H1 (cell line): Measurements from ENCODE around the gene WDR53. TPM values are rescaled to one million over a fixed set of nuclear protein-coding genes. Genes with fewer than 3 reads are reported as not detected.

Experiments used
- CTCF ChIA-PET: fragments of 300-600 bp; sonication (Branson Sonifier 250); formaldehyde crosslinking; loops from one replicate; lab custom pipeline; 2021; ENCODE audit not compliant: partially characterized antibody; lab: Charles Lee
- POLR2A ChIA-PET: fragments of 300-600 bp; sonication (Branson Sonifier 250); formaldehyde crosslinking; loops from one replicate; lab custom pipeline; 2021; ENCODE audit warnings: inconsistent platforms; ENCODE audit not compliant: partially characterized antibody; lab: Charles Lee
- DNase-seq, 2 experiments: peaks; one replicate each; pipeline versions ENCODE4 v3.0.0 to v3.0.0-alpha.2; 2010 to 2022; ENCODE audit warnings: low spot score in 2 of 2, low read depth in 1 of 2, mixed read lengths in 1 of 2
- FAIRE-seq: peaks from 2 replicates; lab custom pipeline; 2011; peaks lifted over from hg19 to GRCh38; lab: Jason Lieb, UNC
- H2AFZ ChIP-seq: 2 replicates; pipeline ENCODE4 v1.8.1; 2012; ENCODE audit warnings: low read length, inconsistent platforms
- H2AK5ac ChIP-seq: 2 replicates; pipeline ENCODE4 v1.6.1; 2013; ENCODE audit warnings: low read depth, low read length
- H2BK120ac ChIP-seq: replicated peaks from 2 replicates; pipeline ENCODE3; 2013; ENCODE audit warnings: low read depth, low read length, inconsistent platforms
- H2BK12ac ChIP-seq: 2 replicates; pipeline ENCODE4 v1.6.1; 2013; ENCODE audit warnings: low read depth, low read length
- H2BK15ac ChIP-seq: 2 replicates; pipeline ENCODE4 v1.6.1; 2013; ENCODE audit warnings: low read length
- H2BK20ac ChIP-seq: 2 replicates; pipeline ENCODE4 v1.6.1; 2013; ENCODE audit warnings: low read length
- H2BK5ac ChIP-seq: 2 replicates; pipeline ENCODE4 v1.6.1; 2013; ENCODE audit warnings: low read depth, low read length
- H3K14ac ChIP-seq: 2 replicates; pipeline ENCODE4 v1.6.1; 2013; ENCODE audit warnings: inconsistent platforms; ENCODE audit not compliant: insufficient read length
- H3K18ac ChIP-seq: 2 replicates; pipeline ENCODE4 v1.6.1; 2013; ENCODE audit warnings: low read length; ENCODE audit errors: extremely low read depth
- H3K23ac ChIP-seq: 2 replicates; pipeline ENCODE4 v1.6.1; 2013; ENCODE audit warnings: inconsistent platforms; ENCODE audit not compliant: insufficient read length
- H3K23me2 ChIP-seq: 2 replicates; pipeline ENCODE4 v1.6.1; 2013; ENCODE audit warnings: low read depth, low read length
- H3K27ac ChIP-seq: 2 replicates; pipeline ENCODE4 v1.6.1; 2011; ENCODE audit warnings: low read depth, low read length, inconsistent platforms
- H3K27me3 ChIP-seq, 4 experiments: replicated peaks in 1 of 4; 1 replicate in 1 of 4; 2 replicates in 3 of 4; pipeline versions ENCODE4 v1.6.1 to v1.8.1; 2011 to 2013; ENCODE audit warnings: low read length in 3 of 4, mild to moderate bottlenecking in 3 of 4, inconsistent platforms in 2 of 4, mixed read lengths in 2 of 4, moderate library complexity in 1 of 4; ENCODE audit not compliant: control insufficient read depth in 3 of 4, insufficient read depth in 3 of 4; ENCODE audit errors: extremely low read depth in 1 of 4
- H3K36me3 ChIP-seq, 4 experiments: 2 replicates each; pipeline versions ENCODE4 v1.6.1 to v1.8.1; 2011 to 2013; ENCODE audit warnings: mild to moderate bottlenecking in 4 of 4, low read length in 3 of 4, moderate library complexity in 2 of 4, control low read depth in 1 of 4, inconsistent platforms in 1 of 4; ENCODE audit not compliant: insufficient read depth in 4 of 4, control insufficient read depth in 2 of 4
- H3K4ac ChIP-seq: replicated peaks from 2 replicates; pipeline ENCODE3; 2013; ENCODE audit warnings: low read length, low read depth, mixed read lengths, inconsistent platforms; ENCODE audit not compliant: insufficient read length
- H3K4me1 ChIP-seq, 4 experiments: replicated peaks in 1 of 4; 1 replicate in 1 of 4; 2 replicates in 3 of 4; pipeline versions ENCODE4 v1.6.1 to v1.8.1; 2011 to 2013; ENCODE audit warnings: low read length in 3 of 4, inconsistent platforms in 2 of 4, mixed read lengths in 1 of 4; ENCODE audit not compliant: insufficient read depth in 4 of 4, control insufficient read depth in 3 of 4
- H3K4me2 ChIP-seq, 2 experiments: 2 replicates each; pipeline versions ENCODE4 v1.6.1 to v1.8.1; 2011 to 2013; ENCODE audit warnings: low read depth in 2 of 2, low read length in 2 of 2, control low read depth in 1 of 2, inconsistent platforms in 1 of 2, mild to moderate bottlenecking in 1 of 2; ENCODE audit not compliant: insufficient read depth in 1 of 2
- H3K4me3 ChIP-seq, 4 experiments: fragments of 200-600, 300-600 bp in 1 of 4; sonication (generic), shearing (Covaris generic), sonication (Bioruptor Twin) in 1 of 4; 2 replicates each; pipeline versions ENCODE4 v1.5.1 to v1.8.1; 2011 to 2016; ENCODE audit warnings: low read length in 4 of 4, low read depth in 3 of 4, control low read depth in 2 of 4, inconsistent platforms in 2 of 4, mild to moderate bottlenecking in 2 of 4, mixed read lengths in 1 of 4, moderate library complexity in 1 of 4; ENCODE audit not compliant: insufficient read depth in 2 of 4; ENCODE audit errors: extremely low read depth in 1 of 4
- H3K56ac ChIP-seq: replicated peaks from 2 replicates; pipeline ENCODE3; 2013; ENCODE audit warnings: low read depth, mild to moderate bottlenecking, mixed read lengths, low read length, inconsistent platforms; ENCODE audit not compliant: insufficient read length
- H3K79me1 ChIP-seq: 2 replicates; pipeline ENCODE4 v1.6.1; 2013; ENCODE audit warnings: low read depth, low read length, control low read depth
- H3K79me2 ChIP-seq, 2 experiments: 2 replicates each; pipeline versions ENCODE4 v1.6.1 to v1.8.1; 2012 to 2013; ENCODE audit warnings: low read length in 2 of 2, mild to moderate bottlenecking in 2 of 2, inconsistent platforms in 1 of 2; ENCODE audit not compliant: insufficient read depth in 2 of 2, control insufficient read depth in 1 of 2
- H3K9ac ChIP-seq, 4 experiments: replicated peaks in 1 of 4; 1 replicate in 1 of 4; 2 replicates in 3 of 4; pipeline versions ENCODE4 v1.6.1 to v1.8.1; 2011 to 2013; ENCODE audit warnings: low read depth in 3 of 4, low read length in 3 of 4, control low read depth in 2 of 4, mild to moderate bottlenecking in 2 of 4, moderate library complexity in 2 of 4, inconsistent platforms in 1 of 4; ENCODE audit errors: extremely low read depth in 1 of 4
- H3K9me3 ChIP-seq, 2 experiments: 2 replicates each; pipeline versions ENCODE4 v1.6.1 to v1.8.1; 2012 to 2013; ENCODE audit warnings: mild to moderate bottlenecking in 2 of 2, moderate library complexity in 2 of 2, control low read depth in 1 of 2, inconsistent platforms in 1 of 2, low read depth in 1 of 2, low read length in 1 of 2, mixed read lengths in 1 of 2; ENCODE audit not compliant: insufficient read depth in 2 of 2
- H4K20me1 ChIP-seq, 2 experiments: replicated peaks in 1 of 2; 2 replicates each; pipeline versions ENCODE3 to v1.8.1; 2011 to 2013; ENCODE audit warnings: inconsistent platforms in 2 of 2, low read length in 2 of 2, mild to moderate bottlenecking in 1 of 2; ENCODE audit not compliant: insufficient read depth in 2 of 2, control insufficient read depth in 1 of 2
- H4K5ac ChIP-seq: 2 replicates; pipeline ENCODE4 v1.6.1; 2013; ENCODE audit warnings: low read length, low read depth, mixed read lengths, inconsistent platforms; ENCODE audit not compliant: insufficient read length
- H4K8ac ChIP-seq: 2 replicates; pipeline ENCODE4 v1.8.0; 2013; ENCODE audit warnings: mild to moderate bottlenecking, moderate library complexity, low read length, inconsistent platforms; ENCODE audit not compliant: insufficient read depth; ENCODE audit errors: extremely low read depth
- H4K91ac ChIP-seq: replicated peaks from 2 replicates; pipeline ENCODE3; 2013; ENCODE audit warnings: low read length, mixed read lengths, inconsistent platforms; ENCODE audit not compliant: insufficient read length
- BCL11A ChIP-seq, 2 experiments: IDR thresholded peaks; one replicate each; pipeline ENCODE4 v1.6.1; 2011; ENCODE audit warnings: low read depth in 2 of 2, low read length in 2 of 2, mild to moderate bottlenecking in 2 of 2
- KDM4A ChIP-seq: IDR thresholded peaks from one replicate; pipeline ENCODE4 v1.7.1; 2012; ENCODE audit warnings: low read depth, mild to moderate bottlenecking, moderate library complexity, low read length, inconsistent platforms; ENCODE audit not compliant: severe bottlenecking
- MAFK ChIP-seq: IDR thresholded peaks from 2 replicates; pipeline ENCODE4 v1.6.1; 2012; ENCODE audit warnings: low read depth, mild to moderate bottlenecking, improper control_type of control experiment, low read length
- NRF1 ChIP-seq: IDR thresholded peaks from 2 replicates; pipeline ENCODE4 v1.6.1; 2011; ENCODE audit warnings: mild to moderate bottlenecking, low read depth, low read length, improper control_type of control experiment
- POLR2AphosphoS5 ChIP-seq: IDR thresholded peaks from 2 replicates; pipeline ENCODE4 v1.6.1; 2011; ENCODE audit warnings: low read depth, low read length
- RAD21 ChIP-seq, 2 experiments: IDR thresholded peaks in 1 of 2; conservative IDR thresholded peaks in 1 of 2; 2 replicates each; pipeline ENCODE4 v1.6.1; 2011; ENCODE audit warnings: low read depth in 2 of 2, low read length in 2 of 2, improper control_type of control experiment in 1 of 2, inconsistent platforms in 1 of 2, mild to moderate bottlenecking in 1 of 2, moderate library complexity in 1 of 2
- WGBS, 2 experiments: shearing (Covaris generic) in 1 of 2; methylation state at CpG; one replicate each; pipeline versions ENCODE4 v1.1.6 to v1.1.7; 2013 to 2015; ENCODE audit warnings: low lambda C conversion rate in 2 of 2, mixed read lengths in 2 of 2, inconsistent platforms in 1 of 2, low coverage in 1 of 2, missing lambda C conversion rate in 1 of 2; ENCODE audit not compliant: insufficient replicate concordance in 2 of 2, insufficient coverage in 1 of 2, insufficient read length in 1 of 2; ENCODE audit errors: extremely low coverage in 1 of 2, missing lambda C conversion rate in 1 of 2; 5-methylcytosine and 5-hydroxymethylcytosine counted together
- polyA plus RNA-seq, 7 experiments: library from polyadenylated mRNA; depleted of rRNA in 3 of 7; stranded (reverse) in 5 of 7; unstranded in 2 of 7; fragments of >200 nt in 5 of 7; fragments of 200-250 nt in 2 of 7; gene quantifications; 1 replicate in 5 of 7; 2 replicates in 1 of 7; 4 replicates in 1 of 7; pipeline versions ENCODE4 v1.2.1 to v1.2.3, GENCODE V29; 2011 to 2013; ENCODE audit warnings: missing spikeins in 2 of 7, mixed read lengths in 2 of 7
- total RNA-seq: library from RNA; stranded (reverse); fragmentation: NEBNext Ultra II Directional; extraction: Animal tissue kit (Norgen Biotek cat#: 25700); gene quantifications from 2 replicates; pipeline ENCODE4 v1.2.1, GENCODE V29; 2021
- TF ChIP-seq, protein P1 (sequence below), 3 experiments: IDR thresholded peaks; 1 replicate in 2 of 3; 2 replicates in 1 of 3; pipeline versions ENCODE4 v1.5.1 to v1.6.1; 2011; ENCODE audit warnings: low read length in 3 of 3, mild to moderate bottlenecking in 3 of 3, inconsistent platforms in 2 of 3, low read depth in 1 of 3, moderate library complexity in 1 of 3; ENCODE audit not compliant: insufficient read depth in 1 of 3; ENCODE audit errors: control extremely low read depth in 1 of 3

Gene WDR53
- total and polyA plus RNA-seq, 2 of the 8 experiments (the other 6 are each of a cell fraction or from before 2014, with no cell fraction given), result 7.4 to 18.8 TPM

DNA sequence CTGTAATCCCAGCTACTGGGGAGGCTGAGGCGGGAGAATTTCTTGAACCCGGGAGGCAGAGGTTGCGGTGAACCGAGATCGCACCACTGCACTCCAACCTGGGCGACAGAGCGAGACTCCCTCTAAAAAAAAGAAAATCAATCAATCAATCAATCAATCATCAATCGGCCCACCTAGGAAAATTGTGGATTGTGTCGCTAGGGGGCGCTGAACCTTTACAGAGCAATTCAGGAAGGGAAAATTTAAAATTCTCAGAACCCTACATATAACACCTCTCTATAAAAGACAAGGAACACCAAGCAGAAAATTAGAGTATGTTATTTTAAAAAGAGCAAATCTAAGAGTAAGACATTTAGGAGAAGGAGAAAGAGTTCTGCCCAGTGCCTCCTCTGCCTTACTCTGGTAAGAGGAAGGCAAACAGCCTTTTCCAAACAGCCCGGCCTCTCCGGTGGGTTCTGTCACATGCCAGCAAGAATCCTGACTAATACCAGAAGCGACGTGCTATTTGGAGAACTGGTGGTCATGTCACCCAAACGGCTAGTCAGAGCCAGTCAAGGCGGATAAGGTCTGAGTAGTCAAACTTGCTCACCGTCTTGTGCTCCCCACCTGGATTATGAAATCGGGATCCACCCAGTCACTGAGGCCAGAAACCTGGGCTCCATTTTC, 30.9 kb downstream of the WDR53 start:
- WGBS, 2 experiments, result 61% methylated on average over 18 of the region's 18 CpGs; no CpG with 5 or more reads in 1 of the 2 experiments
- H3K23me2 ChIP-seq, result no peaks in the 10 kb centered on the region
- peak in 1 of 2 experiments; percentile 83 for DNase-seq
- no peak overlapping the region for H3K4ac ChIP-seq
- no peak for FAIRE-seq
- H3K27me3 ChIP-seq, result no peaks in the 10 kb centered on the region
- no peaks in the 10 kb centered on the region for H4K20me1 ChIP-seq
- H3K9ac ChIP-seq, result no peak overlapping the region
- H3K4me2 ChIP-seq, result no peak overlapping the region
- H2BK5ac ChIP-seq, result no peak overlapping the region
- ChIA-PET CTCF (interaction anchor here (0.6 to 2.9 kb wide), 17 partner anchors 8 to 153 kb away, joined by 3 to 20 read pairs (median 4); no protein-coding TSS in a partner anchor), POLR2A (interaction anchor here (1.4 kb wide), 1 partner anchor 9 kb away, joined by 3 read pairs; no protein-coding TSS in a partner anchor)
- no peak overlapping the region for H2BK15ac ChIP-seq
- no peak overlapping the region for H2BK120ac ChIP-seq
- no peaks in the 10 kb centered on the region for H3K36me3 ChIP-seq
- no peak overlapping the region for H3K27ac ChIP-seq
- 0 out of 4 replicates have a peak, but pooled peaks cover 0 to 2% of the 10 kb centered on the region in 2 experiments for H3K9me3 ChIP-seq
- no peak overlapping the region for H3K14ac ChIP-seq
- H3K4me3 ChIP-seq, result no peak overlapping the region
- TF ChIP-seq BCL11A (IDR thresholded peaks at IDR 0.05; ENCODE audit: low read depth in 2 of 2, low read length in 2 of 2), result no peak
- TF ChIP-seq NRF1, result no peak
- TF ChIP-seq POLR2AphosphoS5, result no peak
- no peak for TF ChIP-seq MAFK
- peak; percentile 57 for TF ChIP-seq RAD21 (IDR thresholded peaks at IDR 0.05 in 1 of 2, conservative IDR thresholded peaks at IDR 0.05 in 1 of 2; ENCODE audit: low read depth in 2 of 2, low read length in 2 of 2)
- TF ChIP-seq, protein P1, sequence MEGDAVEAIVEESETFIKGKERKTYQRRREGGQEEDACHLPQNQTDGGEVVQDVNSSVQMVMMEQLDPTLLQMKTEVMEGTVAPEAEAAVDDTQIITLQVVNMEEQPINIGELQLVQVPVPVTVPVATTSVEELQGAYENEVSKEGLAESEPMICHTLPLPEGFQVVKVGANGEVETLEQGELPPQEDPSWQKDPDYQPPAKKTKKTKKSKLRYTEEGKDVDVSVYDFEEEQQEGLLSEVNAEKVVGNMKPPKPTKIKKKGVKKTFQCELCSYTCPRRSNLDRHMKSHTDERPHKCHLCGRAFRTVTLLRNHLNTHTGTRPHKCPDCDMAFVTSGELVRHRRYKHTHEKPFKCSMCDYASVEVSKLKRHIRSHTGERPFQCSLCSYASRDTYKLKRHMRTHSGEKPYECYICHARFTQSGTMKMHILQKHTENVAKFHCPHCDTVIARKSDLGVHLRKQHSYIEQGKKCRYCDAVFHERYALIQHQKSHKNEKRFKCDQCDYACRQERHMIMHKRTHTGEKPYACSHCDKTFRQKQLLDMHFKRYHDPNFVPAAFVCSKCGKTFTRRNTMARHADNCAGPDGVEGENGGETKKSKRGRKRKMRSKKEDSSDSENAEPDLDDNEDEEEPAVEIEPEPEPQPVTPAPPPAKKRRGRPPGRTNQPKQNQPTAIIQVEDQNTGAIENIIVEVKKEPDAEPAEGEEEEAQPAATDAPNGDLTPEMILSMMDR (IDR thresholded peaks at IDR 0.05; ENCODE audit: control extremely low read depth in 1 of 3, insufficient read depth in 1 of 3, low read depth in 1 of 3, low read length in 3 of 3), result peak in 2 of 3 experiments; percentile 47 to 56; a peak in 3 of 4 replicates
- no peak for TF ChIP-seq KDM4A
- H4K5ac ChIP-seq, result no peak overlapping the region
- H4K8ac ChIP-seq, result no peak overlapping the region
- no peak overlapping the region for H3K23ac ChIP-seq
- no peak overlapping the region for H3K56ac ChIP-seq
- no peak overlapping the region for H2BK20ac ChIP-seq
- no peak overlapping the region for H2BK12ac ChIP-seq
- no peak overlapping the region for H4K91ac ChIP-seq
- H3K79me2 ChIP-seq, result no peaks in the 10 kb centered on the region
- H3K79me1 ChIP-seq, result no peaks in the 10 kb centered on the region
- H2AK5ac ChIP-seq, result no peak overlapping the region; the same call in 1 of the 2 replicates
- no peak overlapping the region for H2AFZ ChIP-seq
- H3K18ac ChIP-seq, result no peak overlapping the region
- peaks cover 0 to 3% (median 2%) of the 10 kb centered on the region in 4 experiments; a peak in 3 of 7 replicates for H3K4me1 ChIP-seq
